Stimulated activated CD4-positive, alpha-beta T cell treated with anti-CD3 and anti-CD28 coated beads, Interleukin-1b, Interleukin-23, amount 100 ng/mL, for 4 hours (primary cell): Measurements from ENCODE around the gene MSX2.

Source experiments
- DNase-seq, 2 donors: peaks; one replicate each; pipeline ENCODE4 v3.0.0-alpha.2; 2020; ENCODE audit warnings: low read depth in 2 of 2

MSX2 gene

DNA sequence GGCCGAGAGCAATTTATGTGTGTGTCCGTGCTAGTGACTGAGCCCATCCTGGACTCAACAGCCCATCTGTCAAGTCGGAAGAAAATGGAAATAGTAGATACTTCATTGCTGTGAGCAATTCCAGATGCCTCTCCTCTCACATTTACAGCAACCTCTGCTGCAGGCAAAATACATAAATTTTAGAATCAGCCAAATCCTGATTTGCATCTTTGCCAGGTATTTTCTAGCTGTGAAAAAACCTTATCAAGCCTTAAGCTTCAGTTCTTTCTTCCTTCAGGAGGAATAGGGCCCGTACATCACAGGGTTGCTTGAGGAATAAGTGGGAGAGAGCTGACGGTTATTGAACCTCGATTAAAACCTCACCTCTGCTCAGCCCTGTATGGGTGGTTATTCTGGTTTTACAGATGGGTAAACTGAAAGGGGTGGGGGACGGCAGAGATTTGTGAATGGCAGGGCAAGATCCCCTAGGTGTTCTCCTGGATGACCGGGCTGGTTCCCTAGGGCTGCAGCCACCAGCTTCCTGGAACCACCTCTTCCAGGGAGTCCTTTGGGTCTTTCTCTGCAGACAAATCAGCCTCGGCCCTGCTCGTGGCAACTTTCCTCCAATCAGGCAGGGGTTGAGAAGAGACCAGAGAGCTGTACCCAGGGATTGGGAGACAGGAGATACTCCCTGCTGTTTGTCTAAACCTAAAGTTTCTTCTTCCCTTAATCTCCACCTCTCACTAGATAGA is 5.3 kb upstream of the MSX2 start:
- DNase-seq, result no peak

DNA sequence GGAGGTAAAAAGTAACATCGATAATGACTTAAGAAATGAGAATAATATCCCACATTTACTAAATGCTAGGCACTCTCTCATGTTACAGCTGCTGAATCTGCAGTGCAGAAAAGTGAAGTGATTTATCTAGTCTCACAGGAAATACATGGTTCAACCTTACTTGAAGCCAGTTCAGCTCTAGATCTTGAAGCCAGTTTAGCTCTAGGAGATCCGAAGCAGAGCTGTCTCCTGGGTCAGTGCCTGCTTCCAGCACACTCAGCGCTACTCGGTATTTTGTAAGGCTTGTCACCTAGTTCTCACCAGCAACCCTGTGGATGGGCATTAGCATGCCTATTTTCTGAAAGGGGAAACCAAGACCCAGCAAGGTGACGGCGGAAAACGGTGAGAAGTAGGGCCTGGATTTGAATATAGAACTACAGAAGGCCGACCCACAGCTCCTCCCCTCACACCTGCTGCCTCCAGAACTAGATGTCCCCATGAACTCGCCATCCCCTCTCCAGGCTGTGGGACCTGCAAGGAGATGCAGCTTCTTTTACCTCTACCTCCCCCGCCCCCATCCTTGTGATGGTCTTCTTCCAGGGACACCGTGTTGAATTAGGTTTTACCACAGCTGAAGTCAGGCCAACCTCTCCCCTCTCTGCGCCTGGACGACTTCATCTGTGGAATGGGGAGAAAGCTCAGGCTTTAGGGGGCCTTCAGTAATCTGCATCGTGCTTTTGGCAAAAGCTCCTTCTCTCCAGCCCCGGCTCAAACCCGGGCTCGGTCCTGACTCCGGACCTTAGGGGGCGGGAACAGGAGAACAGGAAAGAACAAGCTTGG is 4.4 kb upstream of the MSX2 start:
- no peak for DNase-seq

DNA sequence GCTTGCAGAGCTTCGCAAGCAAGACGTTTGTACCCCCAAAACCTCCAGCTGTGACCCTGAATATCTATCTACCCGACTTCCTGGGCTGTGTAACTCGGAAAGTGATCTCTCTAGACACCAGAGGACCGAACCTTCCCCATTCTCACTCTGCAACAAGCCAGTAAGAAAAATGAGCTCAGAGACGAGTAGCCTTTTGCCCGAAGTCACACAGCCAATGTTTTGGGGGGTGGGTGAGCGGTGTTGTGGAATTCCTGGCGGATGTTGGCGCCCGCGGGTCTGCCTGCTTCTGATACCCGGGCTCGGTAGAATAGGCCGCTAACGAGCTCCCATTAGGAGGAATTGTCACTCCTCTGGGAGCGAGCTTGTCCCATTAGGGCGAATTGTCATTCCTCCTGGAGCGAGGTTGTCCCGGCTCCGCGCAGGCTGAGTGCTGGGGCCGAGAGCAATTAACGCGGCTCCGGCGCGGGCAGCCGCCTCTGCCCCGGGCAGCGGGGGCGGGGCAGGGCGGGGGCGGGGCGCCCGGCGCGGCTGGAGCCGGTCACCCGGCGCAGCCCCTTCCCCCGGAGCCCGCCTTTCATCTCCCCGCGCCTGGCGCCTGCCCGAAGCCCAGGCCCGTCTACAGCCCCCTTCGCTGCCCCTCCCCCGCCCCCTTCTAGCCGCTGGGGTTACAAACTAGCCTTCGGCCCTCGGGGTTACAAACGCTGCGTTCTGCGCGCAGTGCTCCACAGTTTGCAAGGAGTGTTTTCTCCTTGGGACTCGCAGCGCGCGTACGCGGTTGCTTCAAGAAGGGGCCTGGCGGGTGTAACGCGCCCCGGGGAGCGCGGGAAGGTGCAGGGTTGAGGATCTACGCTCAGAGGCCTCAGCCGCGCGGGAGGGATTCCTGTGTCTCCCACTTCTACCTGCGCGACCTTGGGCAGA is 3.5 kb upstream of the MSX2 start:
- no peak for DNase-seq

DNA sequence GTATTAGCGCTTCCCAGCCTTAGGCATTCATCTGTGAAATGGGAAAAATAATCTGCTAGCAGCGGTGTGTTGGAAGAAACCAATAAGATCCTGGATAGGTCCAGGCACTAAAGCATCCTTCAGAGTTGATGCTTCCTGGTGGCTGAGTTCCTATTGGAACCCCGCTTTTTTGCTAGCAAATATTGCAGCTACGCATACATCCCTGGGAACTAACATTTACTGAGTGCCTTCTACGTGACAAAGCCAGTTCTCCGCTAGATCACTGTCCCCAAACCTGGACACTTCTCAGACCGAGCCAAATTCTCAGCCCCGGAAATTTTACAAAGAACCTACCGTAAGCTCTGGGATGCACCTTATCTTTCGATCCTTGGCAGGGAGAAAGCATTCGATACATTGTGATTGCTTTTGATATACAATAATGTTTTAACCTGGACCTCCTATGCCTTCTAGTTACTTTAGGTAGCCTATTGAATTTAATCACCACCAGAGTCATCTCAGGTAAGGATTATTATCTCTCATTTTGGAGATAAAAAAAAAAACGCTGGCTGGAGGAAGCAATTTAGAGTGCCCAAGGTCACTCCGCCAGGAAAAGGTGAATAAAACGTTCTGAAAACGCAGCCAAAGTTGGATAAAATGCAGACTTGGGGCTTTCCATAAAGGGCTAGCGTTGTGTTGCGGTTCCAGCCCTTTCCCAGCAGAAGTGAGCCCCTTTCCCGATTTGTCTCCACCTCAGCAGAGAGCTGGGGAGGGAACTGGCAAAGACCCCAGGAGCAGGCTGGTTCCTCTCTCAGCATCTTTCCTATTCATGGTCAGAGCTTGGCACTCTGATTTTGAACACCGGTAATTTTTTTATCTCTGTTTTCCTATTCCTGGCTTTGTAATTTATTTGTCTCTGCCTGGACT is 2.6 kb upstream of the MSX2 start:
- no peak for DNase-seq

DNA sequence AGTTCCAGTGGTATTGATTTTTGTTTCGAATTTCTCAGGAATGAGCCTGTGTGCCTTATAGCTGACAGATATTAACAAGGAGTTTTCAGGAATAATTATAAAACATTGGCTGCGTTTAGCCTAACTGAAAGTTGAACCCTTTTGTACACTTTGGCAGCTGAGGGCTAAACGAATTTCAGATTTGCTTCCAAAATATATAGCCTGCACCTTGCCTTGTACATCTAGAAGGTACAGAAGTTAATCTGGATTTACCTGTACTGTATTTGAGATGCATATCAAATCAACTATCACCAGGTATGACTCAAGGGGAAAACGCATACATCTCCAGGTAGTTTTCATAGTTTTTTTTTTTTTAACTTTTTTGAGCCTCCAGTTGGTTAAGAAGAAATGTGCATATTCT is 1.9 kb upstream of the MSX2 start:
- no peak for DNase-seq

DNA sequence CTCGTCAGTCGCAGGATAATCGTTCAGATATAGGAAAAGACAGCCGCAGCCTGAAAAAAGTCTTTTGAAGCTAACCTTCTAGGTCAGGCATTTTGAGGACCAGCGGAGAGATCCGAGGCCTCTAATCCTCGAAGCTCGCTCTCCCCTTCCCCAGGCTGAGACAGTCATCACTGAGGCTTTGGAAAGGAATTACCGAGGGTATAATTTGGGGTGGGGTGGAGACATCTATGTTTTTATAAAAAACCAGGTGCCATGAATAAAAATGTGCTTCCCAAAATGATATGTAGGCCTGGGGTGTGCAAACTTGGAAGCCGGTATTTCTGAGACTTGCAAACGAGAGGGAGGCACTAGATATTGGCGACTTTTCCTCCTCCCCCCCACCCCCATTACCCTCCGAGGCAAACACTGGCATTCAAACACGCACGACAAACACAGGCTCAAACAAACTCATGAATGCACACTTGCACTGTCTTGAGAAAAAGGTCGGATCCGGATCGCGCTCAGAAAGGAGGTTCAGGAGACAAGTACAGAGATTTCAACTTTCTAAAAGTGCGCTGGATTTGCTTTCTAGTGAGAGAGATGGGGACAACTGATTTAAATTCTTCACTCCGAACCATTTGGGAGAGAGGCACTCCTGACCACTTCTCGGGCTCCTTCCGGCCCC is 935 bp upstream of the MSX2 start:
- no peak for DNase-seq

DNA sequence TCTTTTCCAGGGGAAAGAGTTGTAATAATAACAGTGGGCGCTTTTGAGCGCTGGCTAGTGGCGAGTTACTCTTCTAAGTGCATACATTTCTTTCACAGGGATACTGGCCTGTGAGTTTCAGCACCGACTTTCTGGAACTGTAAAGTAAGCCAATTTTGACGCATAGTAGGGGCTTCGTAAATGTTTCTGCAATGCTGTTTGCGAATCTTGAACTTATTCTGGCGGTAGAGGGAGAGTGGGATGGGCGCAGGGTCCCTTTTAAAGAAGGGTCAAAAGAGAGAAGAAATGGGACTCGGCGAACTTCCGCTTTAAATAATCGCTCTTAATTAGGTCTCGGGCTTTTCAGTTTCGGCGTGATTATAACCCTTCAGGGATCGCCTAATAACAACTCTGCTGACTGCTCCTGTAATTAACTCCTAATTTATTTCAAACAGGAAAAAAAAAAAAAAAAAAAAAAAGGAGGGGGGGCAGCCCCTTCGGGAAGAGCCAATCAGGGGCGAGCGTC is 351 bp upstream of the MSX2 start:
- DNase-seq, result no peak

DNA sequence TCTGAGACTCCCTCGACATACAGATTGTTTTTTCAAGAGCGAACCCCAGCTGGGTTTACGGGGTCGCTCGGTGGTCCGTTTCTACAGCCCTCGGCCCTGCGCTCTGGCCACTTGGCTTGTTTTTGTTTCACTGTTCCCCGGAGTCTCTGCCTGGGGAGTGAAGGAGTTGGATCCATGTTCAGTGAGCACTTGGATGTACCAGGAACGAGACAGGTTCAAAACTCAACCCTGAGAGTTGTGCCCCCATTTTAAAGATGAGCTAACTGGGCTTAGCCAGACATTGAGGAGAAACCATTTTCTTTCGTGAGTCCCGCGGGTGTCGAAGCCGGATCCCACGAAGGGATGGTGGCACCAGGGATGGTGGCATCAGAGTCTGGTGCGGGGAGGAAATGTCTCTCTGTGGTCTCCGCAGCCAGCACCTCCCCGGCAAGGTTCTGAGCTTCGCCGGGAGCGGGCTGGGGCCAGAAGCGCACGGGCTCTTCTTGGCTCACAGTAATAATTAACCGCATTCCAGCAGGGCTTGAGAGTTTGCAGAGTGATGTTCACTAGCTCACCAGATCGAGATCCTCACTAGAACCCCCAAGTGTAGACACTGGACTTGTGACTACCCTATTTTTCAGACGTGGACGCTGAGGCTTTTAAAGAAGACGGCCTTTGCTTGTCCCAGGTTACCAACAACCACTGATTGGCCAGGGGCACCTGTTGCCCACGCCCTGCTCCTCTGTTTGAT is 1.0 kb downstream of the MSX2 start:
- DNase-seq, result no peak

DNA sequence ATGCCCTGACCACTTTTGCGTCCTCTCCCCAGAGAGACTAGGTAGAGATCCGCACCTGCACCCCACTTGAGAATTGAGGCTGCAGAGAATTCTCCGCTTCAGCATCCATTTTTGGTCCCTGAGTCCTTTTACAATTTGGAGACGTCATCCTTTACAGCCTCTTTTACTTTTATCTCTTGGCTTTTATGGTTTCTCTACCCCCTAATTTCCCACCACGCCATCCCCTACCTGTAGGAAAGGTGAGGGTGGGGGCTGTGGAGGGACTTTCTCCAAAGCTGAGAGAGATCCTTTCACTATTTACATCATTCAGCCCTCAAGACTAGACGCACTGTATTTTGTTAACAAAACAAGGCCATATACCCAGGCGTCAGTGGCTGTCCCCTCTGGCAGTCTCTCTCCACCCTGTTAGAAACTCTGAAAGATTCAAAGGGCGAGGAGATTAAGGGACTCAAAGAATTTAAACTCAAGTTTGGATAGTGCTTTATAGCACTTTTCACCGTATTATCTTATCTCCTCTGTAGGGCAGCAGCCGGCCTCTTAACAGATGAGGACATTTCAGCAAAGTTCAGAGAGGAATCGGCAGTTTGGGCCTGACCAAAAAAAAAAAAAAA is 1.7 kb downstream of the MSX2 start:
- DNase-seq, result no peak

DNA sequence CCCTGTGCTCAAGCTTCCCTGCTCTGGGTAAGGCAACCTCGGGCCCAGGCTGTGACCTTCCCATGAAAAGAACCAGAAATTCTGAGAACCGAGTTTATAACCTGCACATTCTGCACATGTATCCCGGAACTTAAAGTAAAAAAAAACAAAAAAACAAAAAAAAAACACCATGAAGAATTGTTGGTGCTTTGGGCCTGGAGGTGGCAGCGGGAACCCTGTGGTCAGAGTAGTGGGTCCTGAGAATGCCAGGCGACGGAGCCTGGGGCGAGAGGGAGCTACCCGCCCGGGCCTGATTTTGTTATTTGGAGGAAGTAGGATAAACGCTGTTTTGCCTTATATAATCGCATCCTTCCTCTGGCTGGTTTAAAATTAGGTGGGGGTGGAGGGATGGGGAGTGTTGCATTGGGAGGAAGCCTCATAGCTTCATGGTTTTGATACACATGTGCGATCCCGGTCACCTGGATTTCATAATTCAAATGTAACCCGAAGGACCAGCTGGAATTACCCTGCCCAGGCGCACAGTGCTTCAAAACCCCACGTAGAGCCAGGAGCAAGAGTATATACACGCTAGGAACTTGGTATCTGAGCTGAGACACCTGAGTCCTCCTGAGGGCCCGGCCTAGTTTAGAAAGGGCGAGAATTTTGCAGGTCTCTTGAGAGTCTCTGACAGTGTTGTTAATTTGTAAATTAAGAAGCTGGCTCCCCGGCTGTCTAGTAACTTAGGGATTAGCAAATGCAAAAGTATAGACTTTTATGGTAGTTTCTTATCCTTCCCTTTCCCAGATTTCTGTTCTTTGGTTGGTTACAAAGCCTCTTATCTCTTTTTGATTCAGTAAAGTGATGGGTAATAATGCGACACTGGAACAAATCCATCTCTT is 2.8 kb downstream of the MSX2 start:
- DNase-seq, result no peak

DNA sequence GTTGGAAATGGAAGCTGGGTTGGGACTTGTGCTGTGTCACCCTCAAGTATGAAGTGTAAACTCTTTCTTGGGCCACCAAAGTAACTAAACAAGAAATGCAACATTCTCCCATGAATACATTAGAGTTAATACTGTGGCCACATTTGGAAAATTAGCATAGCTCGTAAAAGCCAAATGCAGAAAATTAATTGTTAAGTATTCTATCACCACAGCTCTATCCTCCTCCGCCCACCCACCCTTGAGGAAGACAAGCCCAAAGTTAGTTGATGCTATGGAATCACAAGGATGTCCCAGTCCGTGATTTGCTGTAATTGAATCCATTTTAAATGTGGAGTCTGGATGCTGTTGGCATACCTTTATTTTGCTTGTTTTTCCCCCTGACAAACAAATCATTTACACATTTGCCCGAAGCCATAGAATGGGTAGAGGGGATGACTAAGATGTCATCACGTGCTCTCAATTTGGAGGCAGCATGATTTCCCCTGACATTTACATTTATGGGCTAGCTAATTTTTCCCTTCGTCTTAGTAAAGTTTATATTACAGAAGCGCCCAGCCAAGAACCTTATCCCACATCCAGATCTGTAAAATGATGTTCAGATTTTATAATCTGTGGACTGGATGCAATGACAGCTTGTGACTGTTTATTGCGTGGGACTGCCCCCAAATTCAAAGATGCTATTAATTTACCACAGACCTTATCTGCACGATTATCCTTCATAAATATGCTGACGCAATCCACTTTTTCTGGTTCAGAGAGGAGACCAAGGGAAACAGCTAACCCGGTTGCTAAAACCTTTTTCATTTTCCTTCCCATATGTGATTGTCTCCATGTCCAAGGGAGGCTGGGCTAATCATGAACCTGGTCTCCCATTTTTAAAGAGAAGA is 3.7 kb downstream of the MSX2 start:
- DNase-seq, result no peak

DNA sequence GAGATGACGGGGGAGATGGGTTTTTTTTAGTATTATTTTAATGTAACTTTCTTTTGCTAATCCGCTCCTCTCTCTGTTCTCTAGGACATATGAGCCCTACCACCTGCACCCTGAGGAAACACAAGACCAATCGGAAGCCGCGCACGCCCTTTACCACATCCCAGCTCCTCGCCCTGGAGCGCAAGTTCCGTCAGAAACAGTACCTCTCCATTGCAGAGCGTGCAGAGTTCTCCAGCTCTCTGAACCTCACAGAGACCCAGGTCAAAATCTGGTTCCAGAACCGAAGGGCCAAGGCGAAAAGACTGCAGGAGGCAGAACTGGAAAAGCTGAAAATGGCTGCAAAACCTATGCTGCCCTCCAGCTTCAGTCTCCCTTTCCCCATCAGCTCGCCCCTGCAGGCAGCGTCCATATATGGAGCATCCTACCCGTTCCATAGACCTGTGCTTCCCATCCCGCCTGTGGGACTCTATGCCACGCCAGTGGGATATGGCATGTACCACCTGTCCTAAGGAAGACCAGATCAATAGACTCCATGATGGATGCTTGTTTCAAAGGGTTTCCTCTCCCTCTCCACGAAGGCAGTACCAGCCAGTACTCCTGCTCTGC is 4.8 kb downstream of the MSX2 start:
- no peak for DNase-seq

DNA sequence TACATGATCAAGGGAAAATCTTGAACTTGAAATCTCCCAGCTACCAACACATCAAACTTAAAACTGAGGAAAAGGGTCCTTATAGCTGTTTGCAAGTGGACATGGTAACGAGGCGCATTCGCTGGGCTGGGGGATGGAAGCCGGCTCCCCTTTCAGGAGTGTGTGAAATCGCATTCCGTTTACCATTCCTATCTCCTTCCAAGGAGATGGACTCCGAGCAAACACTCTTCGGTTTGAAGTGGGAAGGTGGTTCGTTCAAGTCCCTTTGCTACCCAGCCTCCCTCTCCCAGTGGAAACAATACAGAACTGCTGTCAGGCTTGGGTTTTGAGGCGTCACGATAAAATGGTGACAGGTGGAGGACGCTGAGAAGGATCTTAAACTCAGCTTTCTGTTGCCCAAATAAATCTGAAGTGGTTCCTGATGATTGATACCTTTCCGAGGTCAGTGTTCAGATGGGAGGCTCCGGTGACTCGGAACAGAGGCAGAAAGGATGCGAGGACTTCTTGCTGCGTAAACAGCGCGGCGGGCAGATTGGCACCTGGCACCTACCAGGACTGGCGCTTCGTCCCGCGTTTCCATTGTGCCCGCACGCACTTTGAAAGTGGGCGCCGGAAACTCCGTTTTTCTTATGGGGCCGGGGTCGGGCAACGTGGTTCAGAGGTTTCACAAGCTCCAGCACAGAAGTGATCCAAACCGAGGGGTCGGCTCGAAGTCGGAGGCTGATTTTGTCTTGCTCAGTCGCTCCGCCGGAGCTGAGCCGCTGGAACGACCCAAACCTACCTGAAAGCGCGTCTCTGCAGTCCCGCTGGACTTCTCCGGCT is 7.0 kb downstream of the MSX2 start:
- DNase-seq, result no peak

DNA sequence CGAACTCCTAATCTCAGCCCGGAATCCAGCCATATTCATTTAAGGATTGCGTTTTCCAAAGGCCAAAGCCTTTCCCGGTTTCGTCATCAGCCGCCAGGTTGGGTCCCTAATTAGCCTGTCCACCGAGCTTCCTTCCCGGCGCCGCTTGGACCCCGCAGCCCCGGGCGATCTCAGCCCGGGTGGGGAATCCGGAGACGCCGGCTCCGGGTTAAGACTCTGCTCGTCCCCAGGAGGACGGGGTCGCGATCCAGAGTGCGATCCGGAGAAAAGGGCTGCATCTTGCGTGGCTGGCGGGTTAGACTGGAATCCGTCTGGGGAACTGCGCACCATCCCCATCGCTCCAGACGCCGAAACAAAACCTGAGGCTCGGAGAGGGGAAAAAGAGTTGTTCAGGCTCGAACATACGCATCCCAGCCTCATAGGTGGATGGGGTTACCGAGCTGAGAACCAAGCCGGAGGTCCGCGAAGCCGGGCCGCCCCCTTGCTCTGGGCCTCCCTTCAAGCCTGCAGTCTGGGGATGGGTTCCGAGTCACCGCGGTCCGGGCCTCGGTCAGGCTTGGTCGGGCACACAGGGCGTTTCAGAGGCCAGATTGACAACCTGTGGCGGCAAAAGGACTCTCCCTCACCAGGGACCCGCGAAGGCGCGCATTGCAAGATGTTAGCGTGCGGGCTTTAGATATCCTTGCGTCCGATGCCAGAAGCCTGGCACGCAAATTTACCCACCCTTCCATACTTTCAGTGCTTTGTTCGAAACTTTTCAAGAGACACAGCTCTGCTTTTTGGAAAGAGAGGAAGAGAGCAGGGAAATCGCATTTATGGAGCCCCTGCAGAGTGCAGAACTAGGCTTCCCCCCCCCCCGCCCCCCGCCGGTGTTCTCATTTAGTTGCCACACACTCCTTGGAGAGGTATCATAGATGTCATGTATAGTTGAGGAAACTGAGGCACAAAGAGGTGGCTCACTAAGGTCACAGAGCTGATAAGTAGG is 7.9 kb downstream of the MSX2 start:
- no peak for DNase-seq
